HepG2 (cell line): ENCODE measurements around the gene ABCA2.

Source experiments
- ARNT ChIP-seq: fragments of 450-650 bp; IDR thresholded peaks from 2 replicates; pipeline ENCODE4 v1.6.1; 2017
- EZH2 ChIP-seq: conservative IDR thresholded peaks from 2 replicates; pipeline ENCODE4 v1.6.1; 2012; ENCODE audit warnings: mild to moderate bottlenecking, low read depth, low read length, moderate library complexity
- JUN ChIP-seq: sonication (generic); formaldehyde crosslinking; IDR thresholded peaks from 2 replicates; pipeline ENCODE4 v1.4.0; 2020; ENCODE audit warnings: mild to moderate bottlenecking, missing genetic modification reagents
- POGK ChIP-seq: sonication (generic); formaldehyde crosslinking; conservative IDR thresholded peaks from 2 replicates; pipeline ENCODE4 v1.8.0; 2022; ENCODE audit warnings: mild to moderate bottlenecking, moderate library complexity, missing genetic modification reagents
- PRDM15 ChIP-seq: sonication (generic); formaldehyde crosslinking; IDR thresholded peaks from 2 replicates; pipeline ENCODE4 v1.4.0; 2020; ENCODE audit warnings: missing genetic modification reagents
- REST ChIP-seq, 2 experiments: IDR thresholded peaks; 2 replicates each; pipeline ENCODE4 v1.6.1; 2011 to 2012; ENCODE audit warnings: low read length in 2 of 2, borderline replicate concordance in 1 of 2, low read depth in 1 of 2, mild to moderate bottlenecking in 1 of 2, moderate library complexity in 1 of 2
- SMAD3 ChIP-seq: sonication (generic); formaldehyde crosslinking; IDR thresholded peaks from 2 replicates; pipeline ENCODE4 v1.4.0; 2020; ENCODE audit warnings: missing genetic modification reagents
- SOX5 ChIP-seq: IDR thresholded peaks from 2 replicates; pipeline ENCODE4 v1.6.1; 2016; ENCODE audit warnings: borderline replicate concordance
- SRSF9 ChIP-seq: fragments of 200-400 bp; formaldehyde crosslinking; IDR thresholded peaks from 2 replicates; pipeline ENCODE4 v1.6.1; 2018; ENCODE audit warnings: borderline replicate concordance, mild to moderate bottlenecking, low read depth, low read length; ENCODE audit not compliant: insufficient read depth, poor library complexity, severe bottlenecking
- THAP7 ChIP-seq: sonication (generic); formaldehyde crosslinking; IDR thresholded peaks from 2 replicates; pipeline ENCODE4 v1.8.1; 2023; ENCODE audit warnings: mild to moderate bottlenecking, missing genetic modification reagents
- ZHX1 ChIP-seq: sonication (generic); formaldehyde crosslinking; IDR thresholded peaks from 2 replicates; pipeline ENCODE4 v1.8.1; 2022; ENCODE audit warnings: low read depth, mild to moderate bottlenecking, missing genetic modification reagents
- ZNF383 ChIP-seq: sonication (generic); formaldehyde crosslinking; IDR thresholded peaks from 2 replicates; pipeline ENCODE4 v1.4.0; 2020; ENCODE audit warnings: missing genetic modification reagents, mild to moderate bottlenecking, borderline replicate concordance
- ZNF407 ChIP-seq: sonication (generic); formaldehyde crosslinking; IDR thresholded peaks from one replicate; pipeline ENCODE4 v1.5.1; 2020; ENCODE audit warnings: mild to moderate bottlenecking, missing genetic modification reagents; ENCODE audit errors: not compliant biosample characterization
- ZNF556 ChIP-seq: sonication (generic); formaldehyde crosslinking; IDR thresholded peaks from 2 replicates; pipeline ENCODE4 v1.4.0; 2020; ENCODE audit warnings: mild to moderate bottlenecking, missing genetic modification reagents, borderline replicate concordance

- TF ChIP-seq SOX5 (CRISPR knock-in tag) (no peak), ZNF407 (CRISPR knock-in tag) (no peak), REST (IDR thresholded peaks at IDR 0.05; ENCODE audit: borderline replicate concordance in 1 of 2, low read depth in 1 of 2, low read length in 2 of 2) (no peak), POGK (CRISPR knock-in tag) (no peak), PRDM15 (CRISPR knock-in tag) (no peak), JUN (CRISPR knock-in tag) (no peak), SMAD3 (CRISPR knock-in tag) (no peak), ARNT (no peak), ZHX1 (no peak), SRSF9 (no peak), ZNF556 (CRISPR knock-in tag) (no peak), ZNF383 (CRISPR knock-in tag) (no peak), THAP7 (CRISPR knock-in tag) (no peak), EZH2 (no peak)
These were observed 4.8 kb upstream of the ABCA2 start for GRCh38 chr9:137032858-137033257.
